Occipital lobe (tissue), 2 donors: Measurements from ENCODE around the gene CLSTN1. TPM values are rescaled to one million over a fixed set of nuclear protein-coding genes. Genes with fewer than 3 reads are reported as not detected.
"Not testable (repeated sequence)": the region's sequence is repeated elsewhere in the genome, so short reads cannot be mapped to it uniquely, and the experiment has no call there.

ENCODE experiments used
- DNase-seq: peaks from one replicate; lab custom pipeline; 2025; lab: John Stamatoyannopoulos, UW
- total RNA-seq: library from RNA; depleted of rRNA; stranded (reverse); fragments of >200 nt; gene quantifications from one replicate; pipeline ENCODE4 v1.2.3, GENCODE V29; 2014

CLSTN1 gene
- total RNA-seq, 1 donor from 2014 or later, result 129 TPM

DNA sequence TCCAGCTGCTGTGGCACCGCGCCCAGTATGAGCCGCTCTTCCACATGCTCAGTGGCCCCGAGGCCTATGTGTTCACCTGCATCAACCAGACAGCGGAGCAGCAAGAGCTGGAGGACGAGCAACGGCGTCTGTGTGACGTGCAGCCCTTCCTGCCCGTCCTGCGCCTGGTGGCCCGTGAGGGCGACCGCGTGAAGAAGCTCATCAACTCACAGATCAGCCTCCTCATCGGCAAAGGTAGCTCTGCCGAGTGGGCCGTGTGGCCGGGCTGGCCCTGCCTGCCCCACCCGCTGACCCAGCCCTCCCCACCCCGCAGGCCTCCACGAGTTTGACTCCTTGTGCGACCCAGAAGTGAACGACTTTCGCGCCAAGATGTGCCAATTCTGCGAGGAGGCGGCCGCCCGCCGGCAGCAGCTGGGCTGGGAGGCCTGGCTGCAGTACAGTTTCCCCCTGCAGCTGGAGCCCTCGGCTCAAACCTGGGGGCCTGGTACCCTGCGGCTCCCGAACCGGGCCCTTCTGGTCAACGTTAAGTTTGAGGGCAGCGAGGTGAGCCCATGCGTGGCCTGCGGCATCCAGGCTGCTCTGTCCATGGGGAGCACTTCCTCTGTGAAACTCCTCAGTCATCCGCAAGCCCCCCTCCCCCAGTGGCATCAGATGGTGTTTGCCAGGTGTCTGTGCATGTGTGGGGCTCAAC lies 108.1 kb downstream of the CLSTN1 start:
- no peak for DNase-seq

- DNase-seq, result no peak
Measured at GRCh38 chr1:9714257-9714718, 109.5 kb downstream of the CLSTN1 start.

GRCh38 chr1:9712767-9713166 lies 111.0 kb downstream of the CLSTN1 start:
- DNase-seq, result not testable (repeated sequence)

GRCh38 chr1:9711466-9712020 lies 112.2 kb downstream of the CLSTN1 start:
- DNase-seq, result no peak

DNA sequence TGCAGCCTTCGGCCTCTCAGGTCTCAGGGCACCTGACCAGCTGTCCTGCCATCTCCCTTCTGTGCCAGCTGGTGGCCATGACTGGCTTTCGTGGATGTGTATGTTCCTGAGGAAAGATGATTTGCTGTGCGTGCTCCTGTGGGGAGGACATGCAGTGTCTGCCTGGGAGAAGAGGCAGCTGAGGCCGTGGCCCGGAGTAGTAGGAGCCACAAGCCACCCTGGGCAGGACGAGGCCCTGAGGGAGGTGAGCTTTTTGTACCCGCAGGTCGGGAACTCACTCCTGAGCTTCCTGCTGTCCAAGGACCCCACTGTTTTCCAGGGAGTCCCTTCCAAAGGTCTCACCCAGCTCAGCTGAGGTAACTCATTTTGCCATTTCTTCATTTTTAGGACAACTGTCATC lies 113.7 kb downstream of the CLSTN1 start:
- no peak for DNase-seq

DNA sequence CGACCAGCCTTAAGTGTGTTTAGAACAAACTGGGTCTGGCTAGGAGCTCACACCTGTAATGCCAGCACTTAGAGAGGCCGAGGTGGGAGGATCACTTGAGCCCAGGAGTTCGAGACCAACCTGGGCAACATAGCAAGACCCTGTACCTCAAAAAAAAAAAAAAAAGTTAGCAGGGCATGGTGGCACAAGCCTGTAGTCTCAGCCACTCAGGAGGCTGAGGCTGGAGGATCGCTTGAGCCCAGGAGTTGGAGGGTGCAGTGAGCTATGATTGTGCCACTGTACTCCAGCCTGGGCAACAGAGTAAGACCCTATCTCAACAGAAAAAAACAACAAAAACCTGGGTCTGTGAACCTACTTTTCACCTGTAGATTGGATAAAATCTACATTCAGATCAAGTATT lies 117.6 kb downstream of the CLSTN1 start:
- no peak for DNase-seq

- DNase-seq, result no peak
Measured at GRCh38 chr1:9705337-9706093, 118.2 kb downstream of the CLSTN1 start.

- DNase-seq, result no peak
Measured at GRCh38 chr1:9703681-9704080, 120.1 kb downstream of the CLSTN1 start.

GRCh38 chr1:9703165-9703509 lies 120.6 kb downstream of the CLSTN1 start:
- no peak for DNase-seq

- DNase-seq, result no peak
Measured at GRCh38 chr1:9701665-9702064, 122.1 kb downstream of the CLSTN1 start.

- DNase-seq, result no peak
Measured at GRCh38 chr1:9700340-9700739, 123.4 kb downstream of the CLSTN1 start.

DNA sequence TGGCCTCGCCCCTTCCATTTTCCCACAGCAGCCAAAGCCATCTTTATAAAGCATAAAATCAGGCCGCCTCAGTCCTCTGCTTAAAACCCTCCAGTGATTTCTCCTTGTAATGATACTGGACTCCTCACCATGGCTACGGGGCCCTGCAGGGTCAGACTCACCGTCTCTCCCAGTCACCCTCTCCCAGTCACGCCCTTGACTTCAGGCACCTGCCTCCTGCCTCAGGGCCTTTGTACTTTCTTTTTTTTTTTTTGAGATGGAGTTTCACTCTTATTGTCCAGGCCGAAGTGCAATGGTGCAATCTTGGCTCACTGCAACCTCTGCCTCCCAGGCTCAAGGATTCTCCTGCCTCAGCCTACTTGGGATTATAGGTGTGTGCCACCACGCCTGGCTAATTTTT lies 124.4 kb downstream of the CLSTN1 start:
- no peak for DNase-seq

GRCh38 chr1:9696793-9697192 lies 127.0 kb downstream of the CLSTN1 start:
- DNase-seq, result no peak

- DNase-seq, result no peak
Measured at GRCh38 chr1:9691691-9692090, 132.1 kb downstream of the CLSTN1 start.

GRCh38 chr1:9691108-9691445 lies 132.7 kb downstream of the CLSTN1 start:
- DNase-seq, result no peak

DNA sequence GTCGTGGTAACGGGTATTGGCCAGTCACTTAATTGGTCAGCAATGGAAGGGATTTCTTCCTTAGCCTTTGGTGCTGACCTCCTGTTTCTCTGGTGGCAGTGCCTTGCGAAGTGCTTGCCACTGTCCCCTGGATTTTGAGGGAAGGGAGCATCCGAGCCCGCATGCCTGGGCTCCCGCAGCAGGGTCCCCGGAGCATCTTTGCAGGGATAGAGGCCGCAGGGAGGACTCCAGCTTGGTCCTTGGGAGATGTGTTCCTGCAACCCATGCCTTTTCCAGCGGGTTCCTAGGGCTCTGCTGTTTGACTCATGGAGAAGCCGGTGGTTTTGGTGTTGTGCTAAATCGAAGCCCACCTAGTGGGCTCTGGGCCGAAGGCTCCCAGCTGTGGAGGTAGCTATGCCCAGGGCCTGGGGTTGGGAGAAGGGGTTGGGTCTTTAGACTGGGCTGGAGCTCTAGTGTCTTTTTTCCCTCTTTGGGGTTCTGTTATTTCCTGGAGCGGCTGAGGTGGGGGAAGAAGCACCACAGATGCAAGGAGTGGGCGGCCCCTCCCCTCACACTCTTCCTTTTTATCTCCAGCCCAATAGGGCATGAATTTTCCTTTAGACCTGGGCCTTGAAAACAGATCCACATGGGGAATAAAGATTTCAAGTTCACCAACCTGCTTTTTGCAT lies 133.2 kb downstream of the CLSTN1 start:
- DNase-seq, result no peak

GRCh38 chr1:9689971-9690381 lies 133.8 kb downstream of the CLSTN1 start:
- no peak for DNase-seq

DNA sequence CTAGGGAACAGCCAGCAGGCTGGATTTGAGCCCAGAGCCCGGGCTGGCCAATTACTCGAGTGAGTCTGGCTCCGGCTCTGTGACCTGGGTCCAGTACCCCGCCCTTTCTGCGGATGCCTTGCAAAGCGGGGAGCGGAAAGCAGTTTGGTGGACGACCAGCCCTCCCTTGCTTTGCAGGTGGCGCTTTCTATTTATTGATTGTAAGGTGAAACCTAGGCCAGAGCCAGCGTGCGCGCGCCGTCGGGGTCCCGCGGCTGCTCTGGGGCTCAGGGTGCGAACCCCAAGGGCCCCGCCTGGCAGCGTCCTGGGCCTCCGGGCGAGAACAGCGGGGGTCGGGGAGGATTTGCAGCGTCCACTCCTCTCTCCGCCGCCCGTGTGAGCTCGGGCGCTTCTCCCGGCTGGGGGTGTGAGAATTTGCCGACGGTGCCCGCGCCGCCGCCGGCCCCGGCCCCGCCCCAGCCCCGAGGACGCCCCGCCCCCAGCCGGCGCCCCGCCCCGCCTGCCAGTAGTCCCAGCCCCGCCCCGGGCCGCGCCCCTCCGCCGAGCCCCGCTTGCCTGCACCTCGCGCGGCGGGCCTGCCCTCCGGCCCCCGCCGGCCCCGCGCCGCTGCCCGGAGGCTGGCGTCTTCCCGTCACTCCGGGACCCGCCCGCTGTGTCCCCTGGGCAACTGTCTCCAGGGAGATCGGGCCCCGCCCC lies 134.6 kb downstream of the CLSTN1 start:
- DNase-seq, result peak; percentile 34

GRCh38 chr1:9688599-9688998 lies 135.2 kb downstream of the CLSTN1 start:
- no peak for DNase-seq

DNA sequence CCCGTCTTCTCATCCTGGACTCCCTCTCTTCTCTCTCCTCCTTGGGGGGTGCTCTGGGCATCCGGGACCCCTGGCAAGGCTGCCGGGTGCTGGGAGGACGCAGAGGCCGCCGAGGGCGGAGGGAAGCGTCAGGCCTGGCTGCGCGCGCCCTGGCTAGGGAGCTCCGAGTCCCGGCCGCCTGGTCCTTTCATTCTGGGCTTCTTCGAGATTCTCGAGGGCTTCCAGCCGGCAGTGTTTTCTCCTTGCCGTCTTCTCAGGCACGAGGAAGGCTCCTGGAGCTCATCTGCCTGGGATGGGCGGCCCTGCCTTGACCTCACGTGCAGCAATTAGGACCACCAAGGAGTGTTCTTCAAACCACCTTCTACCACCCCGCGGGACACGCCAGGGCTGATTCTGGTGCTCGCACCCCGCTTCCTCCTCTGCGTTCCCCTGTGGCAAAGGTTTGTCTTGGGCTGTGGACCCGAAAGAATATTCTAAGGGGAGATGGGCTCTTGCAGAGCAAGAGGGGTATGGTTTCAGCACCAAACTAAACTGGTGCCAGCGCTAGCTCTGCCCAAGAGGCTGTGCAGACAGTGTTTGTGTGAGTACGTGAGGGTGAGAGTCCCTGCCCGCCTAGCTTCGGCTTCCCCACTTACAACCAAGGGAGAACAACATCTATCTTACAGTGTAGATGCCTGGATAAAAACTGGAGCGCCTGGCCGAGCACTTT lies 135.7 kb downstream of the CLSTN1 start:
- no peak for DNase-seq
